Calu3 (cell line): ENCODE measurements around the gene PTBP2. TPM values are rescaled to one million over a fixed set of nuclear protein-coding genes. Genes with fewer than 3 reads are reported as not detected.

Source experiments
- Bru-seq: library from RNA; stranded (reverse); fragments of 400-500 nt; gene quantifications from one replicate; lab custom pipeline; 2021; lab: Mats Ljungman, UMichigan
- BruChase-seq, 2 experiments: library from RNA; stranded (reverse); fragments of 400-500 nt; gene quantifications; one replicate each; lab custom pipeline; 2021; lab: Mats Ljungman, UMichigan
- BruUV-seq: library from RNA; stranded (reverse); fragments of 400-500 nt; replicated peaks from 2 replicates; lab custom pipeline; 2021; lab: Mats Ljungman, UMichigan
- CTCF ChIA-PET: fragments of 300-600 bp; sonication (Branson Sonifier 250); formaldehyde crosslinking; loops from one replicate; lab custom pipeline; 2022; ENCODE audit warnings: antibody characterized with exemption; lab: Charles Lee
- DNase-seq: peaks from one replicate; pipeline ENCODE4 v3.0.0; 2022
- H3K27ac Mint-ChIP-seq: one replicate; pipeline ENCODE4 v1.8.0; 2022; ENCODE audit warnings: mixed read lengths; ENCODE audit not compliant: unreplicated experiment
- H3K27me3 Mint-ChIP-seq: one replicate; pipeline ENCODE4 v1.8.0; 2022; ENCODE audit warnings: mixed read lengths; ENCODE audit not compliant: unreplicated experiment
- H3K36me3 Mint-ChIP-seq: one replicate; pipeline ENCODE4 v1.8.0; 2022; ENCODE audit warnings: mild to moderate bottlenecking, moderate library complexity, mixed read lengths; ENCODE audit not compliant: insufficient read depth, unreplicated experiment
- H3K4me1 Mint-ChIP-seq: one replicate; pipeline ENCODE4 v1.8.0; 2022; ENCODE audit warnings: mild to moderate bottlenecking, low read depth, mixed read lengths; ENCODE audit not compliant: unreplicated experiment
- H3K4me3 Mint-ChIP-seq: one replicate; pipeline ENCODE4 v1.8.0; 2022; ENCODE audit warnings: mild to moderate bottlenecking, low read depth, moderate library complexity, mixed read lengths; ENCODE audit not compliant: unreplicated experiment
- H3K9me3 Mint-ChIP-seq: one replicate; pipeline ENCODE4 v1.8.0; 2022; ENCODE audit warnings: low read depth, mixed read lengths; ENCODE audit not compliant: unreplicated experiment
- intact Hi-C: fragments of 100-400 bp; cut with micrococcal nuclease; formaldehyde crosslinking; loops from one replicate; pipeline ENCODE4 v1.10.0; 2022; ENCODE audit not compliant: unreplicated experiment
- long read RNA-seq: library from polyadenylated mRNA; stranded (forward); transcript quantifications from one replicate; pipeline ENCODE4 v2.0.0, GENCODE V29; 2022
- total RNA-seq: library from RNA; stranded (reverse); gene quantifications from 2 replicates; pipeline ENCODE4 v1.2.3, GENCODE V29; 2022
- TF ChIP-seq, protein P1 (sequence below): fragments of 200-600 bp; IDR thresholded peaks from one replicate; pipeline ENCODE4 v1.8.0; 2022; ENCODE audit warnings: antibody characterized with exemption; ENCODE audit not compliant: unreplicated experiment

The PTBP2 gene
- total RNA-seq (20.7 and 31.0 TPM in 2 replicates), Bru-seq, nascent RNA (percentile 95 among the genes with signal in this experiment), BruChase-seq, experiment 1, labeled RNA remaining after a 6-hour chase (percentile 86 among the genes with signal in this experiment), BruChase-seq, experiment 2, labeled RNA remaining after a 2-hour chase (percentile 92 among the genes with signal in this experiment)
- long read RNA-seq, partial matches to known transcripts = 0 of 3 reads
- long read RNA-seq, other reads (novel, unspliced or antisense) = 2 of 3 reads

GRCh38 chr1:96721416-96722160 is at the start of gene PTBP2:
Gene PTBP2 (plus strand): TSS chr1:96721784. CDS start chr1:96721865, 81 bp downstream.
- H3K27me3 Mint-ChIP-seq = no peaks in the 10 kb centered on the region
- peaks cover 37% of the 10 kb centered on the region for H3K36me3 Mint-ChIP-seq
- peak within 1 kb of the TSS; percentile 95 for H3K4me3 Mint-ChIP-seq
- DNase-seq = peak; percentile 80
- H3K9me3 Mint-ChIP-seq = no peaks in the 10 kb centered on the region
- H3K4me1 Mint-ChIP-seq = peaks cover 8% of the 10 kb centered on the region
- H3K27ac Mint-ChIP-seq = peak within 1 kb of the TSS; percentile 92
- TF ChIP-seq, protein P1, sequence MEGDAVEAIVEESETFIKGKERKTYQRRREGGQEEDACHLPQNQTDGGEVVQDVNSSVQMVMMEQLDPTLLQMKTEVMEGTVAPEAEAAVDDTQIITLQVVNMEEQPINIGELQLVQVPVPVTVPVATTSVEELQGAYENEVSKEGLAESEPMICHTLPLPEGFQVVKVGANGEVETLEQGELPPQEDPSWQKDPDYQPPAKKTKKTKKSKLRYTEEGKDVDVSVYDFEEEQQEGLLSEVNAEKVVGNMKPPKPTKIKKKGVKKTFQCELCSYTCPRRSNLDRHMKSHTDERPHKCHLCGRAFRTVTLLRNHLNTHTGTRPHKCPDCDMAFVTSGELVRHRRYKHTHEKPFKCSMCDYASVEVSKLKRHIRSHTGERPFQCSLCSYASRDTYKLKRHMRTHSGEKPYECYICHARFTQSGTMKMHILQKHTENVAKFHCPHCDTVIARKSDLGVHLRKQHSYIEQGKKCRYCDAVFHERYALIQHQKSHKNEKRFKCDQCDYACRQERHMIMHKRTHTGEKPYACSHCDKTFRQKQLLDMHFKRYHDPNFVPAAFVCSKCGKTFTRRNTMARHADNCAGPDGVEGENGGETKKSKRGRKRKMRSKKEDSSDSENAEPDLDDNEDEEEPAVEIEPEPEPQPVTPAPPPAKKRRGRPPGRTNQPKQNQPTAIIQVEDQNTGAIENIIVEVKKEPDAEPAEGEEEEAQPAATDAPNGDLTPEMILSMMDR = no peak
- BruUV-seq = no TSS peak
- intact Hi-C loops = no loop called here
- CTCF ChIA-PET = interaction anchor here (0.6 to 0.7 kb wide), 3 partner anchors 69 to 720 kb away, joined by 3 to 8 read pairs (median 3); no protein-coding TSS in a partner anchor

GRCh38 chr1:96674915-96675314 is 46.7 kb upstream of the PTBP2 start:
- TF ChIP-seq, protein P1 = no peak
- CTCF ChIA-PET = no interaction called here
- no peak for DNase-seq
- Mint-ChIP-seq H3K27ac (no peak overlapping the region), H3K36me3 (no peaks in the 10 kb centered on the region), H3K27me3 (no peaks in the 10 kb centered on the region), H3K9me3 (no peaks in the 10 kb centered on the region), H3K4me1 (no peaks in the 10 kb centered on the region), H3K4me3 (no peak overlapping the region)
- intact Hi-C loops = no loop called here
- BruUV-seq = no TSS peak

DNA sequence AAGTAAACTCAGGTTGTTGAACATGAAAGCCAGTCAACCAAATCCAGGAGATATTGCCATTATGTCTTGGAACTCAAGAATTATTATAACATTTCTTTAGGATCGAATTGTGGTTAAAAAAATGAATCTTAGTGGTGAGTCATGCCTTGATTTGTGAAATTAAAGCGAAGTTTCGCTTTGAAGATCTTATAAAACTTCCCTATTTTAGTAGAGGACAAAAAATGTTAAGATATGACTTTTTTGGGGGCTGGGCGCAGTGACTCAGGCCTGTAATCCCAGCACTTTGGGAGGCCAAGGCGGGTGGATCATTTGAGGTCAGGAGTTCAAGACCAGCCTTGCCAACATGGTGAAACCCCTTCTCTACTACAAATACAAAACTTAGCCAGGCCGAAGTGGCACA is 39.5 kb upstream of the PTBP2 start:
- Mint-ChIP-seq H3K4me1 (no peaks in the 10 kb centered on the region), H3K27me3 (no peaks in the 10 kb centered on the region), H3K4me3 (no peak overlapping the region), H3K36me3 (no peaks in the 10 kb centered on the region), H3K27ac (no peak overlapping the region), H3K9me3 (no peaks in the 10 kb centered on the region)
- BruUV-seq = no TSS peak
- intact Hi-C loops = no loop called here
- CTCF ChIA-PET = no interaction called here
- TF ChIP-seq, protein P1 = no peak
- DNase-seq = no peak

DNA sequence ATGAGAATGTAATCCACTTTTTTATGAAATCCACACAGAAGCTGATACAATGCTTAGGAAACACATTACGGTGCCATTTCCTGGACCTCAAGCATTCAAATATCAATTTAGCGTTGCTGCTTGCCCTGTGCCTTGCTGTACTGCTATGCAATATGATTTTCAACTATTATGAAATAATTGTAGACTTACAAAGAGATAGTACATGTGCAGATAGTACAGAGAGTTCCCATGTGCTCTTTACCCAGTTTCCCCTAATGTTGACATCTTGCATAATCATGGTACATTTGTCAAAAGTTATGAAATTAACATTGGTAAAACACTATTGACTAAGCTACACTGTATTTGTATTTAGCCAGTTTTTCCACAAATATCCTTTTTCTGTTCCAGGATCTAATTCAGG is 37.7 kb upstream of the PTBP2 start:
- intact Hi-C loops = no loop called here
- no peak overlapping the region for H3K27ac Mint-ChIP-seq
- no TSS peak for BruUV-seq
- H3K9me3 Mint-ChIP-seq = no peaks in the 10 kb centered on the region
- no peaks in the 10 kb centered on the region for H3K27me3 Mint-ChIP-seq
- DNase-seq = no peak
- no peaks in the 10 kb centered on the region for H3K36me3 Mint-ChIP-seq
- TF ChIP-seq, protein P1 = no peak
- H3K4me1 Mint-ChIP-seq = no peaks in the 10 kb centered on the region
- no peak overlapping the region for H3K4me3 Mint-ChIP-seq
- CTCF ChIA-PET = interaction anchor here (0.6 kb wide), 1 partner anchor 1052 kb away, joined by 3 read pairs; no protein-coding TSS in a partner anchor
